HUES48 (cell line): ENCODE results near the gene SASH1.

Experiments used
- H3K27ac ChIP-seq: one replicate; pipeline ENCODE4 v1.7.0; 2013; ENCODE audit warnings: low read depth, low read length, inconsistent platforms
- H3K27me3 ChIP-seq: 2 replicates; pipeline ENCODE4 v1.6.1; 2013; ENCODE audit warnings: mild to moderate bottlenecking, low read length; ENCODE audit not compliant: control insufficient read depth, insufficient read depth
- H3K36me3 ChIP-seq: 2 replicates; pipeline ENCODE4 v1.6.1; 2013; ENCODE audit warnings: low read length; ENCODE audit not compliant: control insufficient read depth, insufficient read depth
- H3K4me1 ChIP-seq: 2 replicates; pipeline ENCODE4 v1.6.1; 2013; ENCODE audit warnings: mild to moderate bottlenecking, low read length; ENCODE audit not compliant: control insufficient read depth, insufficient read depth
- H3K4me3 ChIP-seq: 2 replicates; pipeline ENCODE4 v1.5.1; 2013; ENCODE audit warnings: mild to moderate bottlenecking, low read depth, low read length
- H3K9ac ChIP-seq: 2 replicates; pipeline ENCODE4 v1.6.1; 2013; ENCODE audit warnings: mild to moderate bottlenecking, low read depth, low read length, moderate library complexity
- H3K9me3 ChIP-seq: 2 replicates; pipeline ENCODE4 v1.6.1; 2013; ENCODE audit warnings: low read length; ENCODE audit not compliant: control insufficient read depth, insufficient read depth

Gene SASH1

GRCh38 chr6:148446681-148447080 is 104.0 kb downstream of the SASH1 start:
- Histone ChIP-seq H3K9me3 (no peaks in the 10 kb centered on the region), H3K4me3 (no peak overlapping the region), H3K27me3 (no peaks in the 10 kb centered on the region), H3K9ac (no peak overlapping the region), H3K27ac (no peak overlapping the region), H3K4me1 (peaks cover 46% of the 10 kb centered on the region), H3K36me3 (no peaks in the 10 kb centered on the region)

- peaks cover 46% of the 10 kb centered on the region for H3K4me1 ChIP-seq
- H3K9me3 ChIP-seq = no peaks in the 10 kb centered on the region
- no peak overlapping the region for H3K4me3 ChIP-seq
- H3K27ac ChIP-seq = no peak overlapping the region
- no peaks in the 10 kb centered on the region for H3K36me3 ChIP-seq
- H3K27me3 ChIP-seq = no peaks in the 10 kb centered on the region
- no peak overlapping the region for H3K9ac ChIP-seq
Observed at GRCh38 chr6:148447521-148448230, 105.0 kb downstream of the SASH1 start.

- H3K9me3 ChIP-seq = no peaks in the 10 kb centered on the region
- H3K4me1 ChIP-seq = peaks cover 44% of the 10 kb centered on the region
- H3K36me3 ChIP-seq = no peaks in the 10 kb centered on the region
- no peak overlapping the region for H3K9ac ChIP-seq
- H3K27ac ChIP-seq = no peak overlapping the region
- H3K4me3 ChIP-seq = no peak overlapping the region
- no peaks in the 10 kb centered on the region for H3K27me3 ChIP-seq
Observed at GRCh38 chr6:148448369-148449012, 105.9 kb downstream of the SASH1 start.

- H3K27me3 ChIP-seq = no peaks in the 10 kb centered on the region
- 0 out of 2 replicates have a peak, but pooled peaks cover 7% of the 10 kb centered on the region for H3K36me3 ChIP-seq
- H3K4me1 ChIP-seq = peaks cover 22% of the 10 kb centered on the region
- no peak overlapping the region for H3K27ac ChIP-seq
- H3K4me3 ChIP-seq = no peak overlapping the region
- no peaks in the 10 kb centered on the region for H3K9me3 ChIP-seq
- H3K9ac ChIP-seq = no peak overlapping the region
Observed at GRCh38 chr6:148450866-148451265, 108.2 kb downstream of the SASH1 start.

- no peak overlapping the region for H3K9ac ChIP-seq
- H3K9me3 ChIP-seq = no peaks in the 10 kb centered on the region
- no peak overlapping the region for H3K27ac ChIP-seq
- no peaks in the 10 kb centered on the region for H3K27me3 ChIP-seq
- 0 out of 2 replicates have a peak, but pooled peaks cover 7% of the 10 kb centered on the region for H3K36me3 ChIP-seq
- no peak overlapping the region for H3K4me3 ChIP-seq
- peaks cover 19% of the 10 kb centered on the region for H3K4me1 ChIP-seq
Observed at GRCh38 chr6:148451690-148452089, 109.1 kb downstream of the SASH1 start.

GRCh38 chr6:148452876-148453275 is 110.2 kb downstream of the SASH1 start:
- Histone ChIP-seq H3K27ac (no peak overlapping the region), H3K9ac (no peak overlapping the region), H3K4me3 (no peak overlapping the region), H3K36me3 (0 out of 2 replicates have a peak, but pooled peaks cover 7% of the 10 kb centered on the region), H3K9me3 (no peaks in the 10 kb centered on the region), H3K4me1 (peaks cover 8% of the 10 kb centered on the region), H3K27me3 (no peaks in the 10 kb centered on the region)

- H3K36me3 ChIP-seq = 0 out of 2 replicates have a peak, but pooled peaks cover 7% of the 10 kb centered on the region
- H3K4me1 ChIP-seq = no peaks in the 10 kb centered on the region; the same call in 1 of the 2 replicates
- no peaks in the 10 kb centered on the region for H3K9me3 ChIP-seq
- no peak overlapping the region for H3K4me3 ChIP-seq
- H3K27me3 ChIP-seq = no peaks in the 10 kb centered on the region
- H3K27ac ChIP-seq = no peak overlapping the region
- H3K9ac ChIP-seq = no peak overlapping the region
Observed at GRCh38 chr6:148453906-148454305, 111.3 kb downstream of the SASH1 start.

GRCh38 chr6:148455225-148455624 is 112.6 kb downstream of the SASH1 start:
- Histone ChIP-seq H3K36me3 (0 out of 2 replicates have a peak, but pooled peaks cover 7% of the 10 kb centered on the region), H3K27ac (no peak overlapping the region), H3K27me3 (no peaks in the 10 kb centered on the region), H3K9ac (no peak overlapping the region), H3K4me1 (no peaks in the 10 kb centered on the region; the same call in 1 of the 2 replicates), H3K9me3 (no peaks in the 10 kb centered on the region), H3K4me3 (no peak overlapping the region)

- Histone ChIP-seq H3K27ac (no peak overlapping the region), H3K9ac (no peak overlapping the region), H3K4me3 (no peak overlapping the region), H3K9me3 (no peaks in the 10 kb centered on the region), H3K4me1 (no peaks in the 10 kb centered on the region; the same call in 1 of the 2 replicates), H3K36me3 (0 out of 2 replicates have a peak, but pooled peaks cover 7% of the 10 kb centered on the region), H3K27me3 (no peaks in the 10 kb centered on the region)
Observed at GRCh38 chr6:148455674-148456558, 113.3 kb downstream of the SASH1 start.

GRCh38 chr6:148457137-148457842 is 114.7 kb downstream of the SASH1 start:
- no peak overlapping the region for H3K9ac ChIP-seq
- no peak overlapping the region for H3K27ac ChIP-seq
- H3K27me3 ChIP-seq = no peaks in the 10 kb centered on the region
- no peaks in the 10 kb centered on the region; the same call in 1 of the 2 replicates for H3K4me1 ChIP-seq
- no peak overlapping the region for H3K4me3 ChIP-seq
- no peaks in the 10 kb centered on the region for H3K9me3 ChIP-seq
- H3K36me3 ChIP-seq = 0 out of 2 replicates have a peak, but pooled peaks cover 7% of the 10 kb centered on the region
